Coronary artery (tissue), 2 donors: ENCODE measurements around the gene ZBTB12.

Experiments used
- DNase-seq: peaks from one replicate; pipeline ENCODE4 v3.0.0-alpha.2; 2017; ENCODE audit warnings: low spot score
- H3K27ac ChIP-seq, 2 donors: fragments of 200-600 bp; sonication (generic); one replicate each; pipeline ENCODE4 v1.5.1; 2016 to 2019
- H3K4me3 ChIP-seq: fragments of 200-600 bp; sonication (generic); 2 replicates; pipeline ENCODE4 v1.5.1; 2016; ENCODE audit warnings: mild to moderate bottlenecking, moderate library complexity
- CTCF ChIP-seq: fragments of 200-600 bp; sonication (generic); IDR thresholded peaks from one replicate; pipeline ENCODE4 v1.5.1; 2019; ENCODE audit warnings: antibody characterized with exemption

The ZBTB12 gene

GRCh38 chr6:31851485-31851832, 50.4 kb downstream of the ZBTB12 start:
- no peak overlapping the region for H3K27ac ChIP-seq

GRCh38 chr6:31850765-31851484, 51.0 kb downstream of the ZBTB12 start:
- no peak for TF ChIP-seq CTCF
- DNase-seq: no peak
- H3K27ac ChIP-seq: no peak overlapping the region

More at GRCh38 chr6:31851485-31851832, 50.4 kb downstream of the ZBTB12 start:
- no peak for TF ChIP-seq CTCF
- no peak for DNase-seq
- no peak overlapping the region for H3K4me3 ChIP-seq

More at GRCh38 chr6:31850765-31851484, 51.0 kb downstream of the ZBTB12 start:
- H3K4me3 ChIP-seq: no peak overlapping the region
